ENCODE results near the gene RFC1. TPM values are rescaled to one million over a fixed set of nuclear protein-coding genes. Genes with fewer than 3 reads are reported as not detected.

RFC1 gene
- total and polyA plus RNA-seq, 2 of the 4 experiments (the other 2 are of a cell fraction): 18.4 to 49.3 TPM

- no peak overlapping the region for H2AK9ac ChIP-seq (replicated peaks; ENCODE audit: low read depth, low read length, poor library complexity)
- no peak overlapping the region for H2AFZ ChIP-seq (replicated peaks; ENCODE audit: low read length, poor library complexity)
- H2BK120ac ChIP-seq (ENCODE audit: low read depth, low read length): no peak overlapping the region
- no peak overlapping the region for H3K4ac ChIP-seq (ENCODE audit: low read depth, low read length)
- H3K27ac ChIP-seq (ENCODE audit: insufficient read depth, low read length): no peak overlapping the region
- peak overlapping the region; percentile 94 for H3K4me2 ChIP-seq (ENCODE audit: low read depth, low read length)
- no peak overlapping the region for H2BK20ac ChIP-seq (ENCODE audit: low read depth, low read length)
- peak overlapping the region; percentile 26; the same call in 1 of the 2 replicates for H3K23ac ChIP-seq (ENCODE audit: low read depth, low read length)
- H2BK5ac ChIP-seq (ENCODE audit: low read depth, low read length, poor library complexity, severe bottlenecking): peak overlapping the region; percentile 37
- H3K9ac ChIP-seq (ENCODE audit: low read depth, low read length): no peak overlapping the region; the same call in 1 of the 2 replicates
- ATAC-seq (ENCODE audit: low read depth) (peak; percentile 21; the same call in 1 of the 2 replicates), DNase-seq (no peak)
- no peak overlapping the region for H3K4me3 ChIP-seq (ENCODE audit: insufficient read depth, low read depth, low read length)
- ChIA-PET CTCF (no interaction called here), POLR2A (ENCODE audit: unreplicated experiment) (no interaction called here)
- intact Hi-C loops (cut with micrococcal nuclease): no loop called here
- H4K5ac ChIP-seq (ENCODE audit: low read depth, low read length): no peak overlapping the region
- no peak overlapping the region for H3K18ac ChIP-seq (ENCODE audit: low read depth, low read length)
- H3K27me3 ChIP-seq (ENCODE audit: control insufficient read depth, insufficient read depth, low read length): no peaks in the 10 kb centered on the region
- peaks cover 7% of the 10 kb centered on the region for H3K36me3 ChIP-seq (ENCODE audit: control insufficient read depth, insufficient read depth, low read length)
- 0 out of 2 replicates have a peak, but pooled peaks cover 5% of the 10 kb centered on the region for H3K9me1 ChIP-seq (ENCODE audit: insufficient read depth, low read length)
- peaks cover 5% of the 10 kb centered on the region for H3K4me1 ChIP-seq (ENCODE audit: control insufficient read depth, insufficient read depth, low read length)
- H2BK15ac ChIP-seq (ENCODE audit: low read depth, low read length): no peak overlapping the region; the same call in 2 of the 3 replicates
- dilution Hi-C loops (cut with HindIII; ENCODE audit: low sequenced_read_pairs, unreplicated experiment): no loop called here
- 0 out of 2 replicates have a peak, but pooled peaks cover 1% of the 10 kb centered on the region for H3K9me3 ChIP-seq (ENCODE audit: control insufficient read depth, insufficient read depth, low read length)
- no peak overlapping the region; a peak in 1 of 4 replicates for H4K8ac ChIP-seq (ENCODE audit: low read depth in 2 of 2, low read length in 2 of 2)
- H3K14ac ChIP-seq (replicated peaks; ENCODE audit: low read depth, low read length): no peak overlapping the region; the same call in 1 of the 2 replicates
- no peak overlapping the region for H4K91ac ChIP-seq (ENCODE audit: insufficient read depth, low read depth, low read length)
- no TSS peak for BruUV-seq (replicated peaks)
- no peak for TF ChIP-seq MAFK (IDR thresholded peaks at IDR 0.05; ENCODE audit: low read depth, low read length)
- no peak for TF ChIP-seq CEBPB (IDR thresholded peaks at IDR 0.05; ENCODE audit: low read depth, low read length)
- TF ChIP-seq RCOR1 (IDR thresholded peaks at IDR 0.05; ENCODE audit: insufficient replicate concordance, low read length): no peak
- TF ChIP-seq MAZ (IDR thresholded peaks at IDR 0.05; ENCODE audit: borderline replicate concordance, low read depth, low read length): no peak
- TF ChIP-seq CHD1 (IDR thresholded peaks at IDR 0.05; ENCODE audit: low read depth, low read length): no peak
- no peak for TF ChIP-seq USF2 (IDR thresholded peaks at IDR 0.05; ENCODE audit: low read depth, low read length)
- no peak for TF ChIP-seq ELK1 (IDR thresholded peaks at IDR 0.05; ENCODE audit: borderline replicate concordance, low read depth, low read length)
- no peak for TF ChIP-seq POLR2A (IDR thresholded peaks at IDR 0.05; ENCODE audit: low read depth, low read length)
- no peak for TF ChIP-seq NFE2L2 (IDR thresholded peaks at IDR 0.05; ENCODE audit: low read depth, low read length)
- TF ChIP-seq CTCF (conservative IDR thresholded peaks at IDR 0.05; ENCODE audit: low read depth, low read length): no peak
- TF ChIP-seq RAD21 (IDR thresholded peaks at IDR 0.05; ENCODE audit: low read length): no peak
- no peak overlapping the region for H2AK5ac ChIP-seq (ENCODE audit: low read depth, low read length)
- H3K56ac ChIP-seq (ENCODE audit: extremely low read depth, insufficient read depth, low read length): no peak overlapping the region
- no CpG with 5 or more reads among the region's 1 CpG for WGBS, 2 experiments (ENCODE audit: extremely low coverage in 2 of 2, insufficient read length in 1 of 2)
- peaks cover 18 to 48% of the 10 kb centered on the region in 2 experiments for H3K79me1 ChIP-seq (ENCODE audit: low read depth in 1 of 2, low read length in 2 of 2)
- in situ Hi-C loops (cut with MboI; ENCODE audit: low sequenced_read_pairs): no loop called here
- peaks cover 9% of the 10 kb centered on the region for H4K20me1 ChIP-seq (ENCODE audit: insufficient read depth, low read length)
These were observed 12.0 kb downstream of the RFC1 start for GRCh38 chr4:39354254-39354552.

Measured in IMR-90 (cell line).